Activated naive CD4-positive, alpha-beta T cell treated with anti-CD3 and anti-CD28 coated beads for 36 hours (primary cell): ENCODE results near the gene RPS6KA5. TPM values are rescaled to one million over a fixed set of nuclear protein-coding genes. Genes with fewer than 3 reads are reported as not detected.
A peak's percentile ranks its signal among the peaks of the same experiment; 100 is the strongest.

Source experiments
- CTCF ChIA-PET: fragments of 350-600 bp; sonication (Branson Sonifier 250); formaldehyde crosslinking; loops from one replicate; lab custom pipeline; 2021; ENCODE audit warnings: antibody characterized with exemption; lab: Charles Lee
- DNase-seq: peaks from one replicate; pipeline ENCODE4 v3.0.0-alpha.2; 2020
- H3K27ac Mint-ChIP-seq: one replicate; pipeline ENCODE4 v1.8.0; 2021; ENCODE audit warnings: mild to moderate bottlenecking, mixed read lengths
- H3K27me3 Mint-ChIP-seq: one replicate; pipeline ENCODE4 v1.8.0; 2021; ENCODE audit warnings: low read depth, mixed read lengths
- H3K36me3 Mint-ChIP-seq: one replicate; pipeline ENCODE4 v1.8.0; 2021; ENCODE audit warnings: low read depth, mixed read lengths
- H3K4me1 Mint-ChIP-seq: one replicate; pipeline ENCODE4 v1.8.0; 2021; ENCODE audit warnings: low read depth, mixed read lengths
- H3K4me3 Mint-ChIP-seq: one replicate; pipeline ENCODE4 v1.8.0; 2021; ENCODE audit warnings: mild to moderate bottlenecking, moderate library complexity, mixed read lengths
- H3K9me3 Mint-ChIP-seq: one replicate; pipeline ENCODE4 v1.8.0; 2021; ENCODE audit warnings: mixed read lengths
- intact Hi-C: fragments of 100-400 bp; cut with micrococcal nuclease; formaldehyde crosslinking; loops from one replicate; pipeline ENCODE4 v1.15.1; 2023
- total RNA-seq, 2 experiments: library from RNA; stranded (reverse); gene quantifications; one replicate each; pipeline ENCODE4 v1.2.3, GENCODE V29; 2021

The RPS6KA5 gene
- total RNA-seq, 2 experiments from 2014 or later, result 10.0 to 12.0 TPM

- intact Hi-C loops, result no loop called here
- H3K36me3 Mint-ChIP-seq, result no peaks in the 10 kb centered on the region
- H3K4me1 Mint-ChIP-seq, result peaks cover 44% of the 10 kb centered on the region
- H3K27me3 Mint-ChIP-seq, result no peaks in the 10 kb centered on the region
- H3K4me3 Mint-ChIP-seq, result no peak overlapping the region
- no peak for DNase-seq
- H3K9me3 Mint-ChIP-seq, result no peaks in the 10 kb centered on the region
- H3K27ac Mint-ChIP-seq, result no peak overlapping the region
- CTCF ChIA-PET, result no interaction called here
Measured at GRCh38 chr14:91021115-91021514, 39.3 kb downstream of the RPS6KA5 start.

GRCh38 chr14:91019673-91020072, 40.8 kb downstream of the RPS6KA5 start:
- no peaks in the 10 kb centered on the region for H3K27me3 Mint-ChIP-seq
- no peaks in the 10 kb centered on the region for H3K36me3 Mint-ChIP-seq
- H3K9me3 Mint-ChIP-seq, result no peaks in the 10 kb centered on the region
- CTCF ChIA-PET, result interaction anchor here (0.8 kb wide), 1 partner anchor 9 kb away, joined by 3 read pairs; no protein-coding TSS in a partner anchor
- no peak overlapping the region for H3K4me3 Mint-ChIP-seq
- no peak overlapping the region for H3K27ac Mint-ChIP-seq
- DNase-seq, result no peak
- peaks cover 48% of the 10 kb centered on the region for H3K4me1 Mint-ChIP-seq
- intact Hi-C loops, result no loop called here

DNA sequence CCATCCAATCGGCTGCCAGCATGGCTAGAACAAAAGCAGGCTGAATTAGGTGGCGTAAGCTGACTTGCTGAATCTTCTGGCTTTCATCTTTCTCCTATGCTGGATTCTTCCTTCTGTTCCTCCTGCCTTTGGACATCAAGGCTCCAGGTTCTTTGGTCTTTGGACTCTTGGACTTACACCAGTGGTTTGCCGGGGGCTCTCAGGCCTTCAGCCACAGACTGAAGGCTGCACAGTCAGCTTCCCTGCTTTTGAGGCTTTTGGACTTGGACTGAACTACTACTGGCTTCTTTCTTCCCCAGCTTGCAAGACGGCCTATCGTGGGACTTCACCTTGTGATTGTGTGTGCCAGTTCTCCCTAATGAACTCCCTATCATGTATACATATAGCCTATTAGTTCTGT, 42.0 kb downstream of the RPS6KA5 start:
- peaks cover 39% of the 10 kb centered on the region for H3K4me1 Mint-ChIP-seq
- DNase-seq, result no peak
- H3K27me3 Mint-ChIP-seq, result no peaks in the 10 kb centered on the region
- intact Hi-C loops, result no loop called here
- H3K4me3 Mint-ChIP-seq, result no peak overlapping the region
- H3K9me3 Mint-ChIP-seq, result no peaks in the 10 kb centered on the region
- CTCF ChIA-PET, result no interaction called here
- no peak overlapping the region for H3K27ac Mint-ChIP-seq
- H3K36me3 Mint-ChIP-seq, result no peaks in the 10 kb centered on the region

- Mint-ChIP-seq H3K4me1 (peaks cover 30% of the 10 kb centered on the region), H3K36me3 (no peaks in the 10 kb centered on the region), H3K4me3 (no peak overlapping the region), H3K9me3 (no peaks in the 10 kb centered on the region), H3K27me3 (no peaks in the 10 kb centered on the region), H3K27ac (no peak overlapping the region)
- DNase-seq, result no peak
- intact Hi-C loops, result no loop called here
- CTCF ChIA-PET, result no interaction called here
Measured at GRCh38 chr14:91016800-91017410, 43.5 kb downstream of the RPS6KA5 start.

- no peaks in the 10 kb centered on the region for H3K27me3 Mint-ChIP-seq
- H3K9me3 Mint-ChIP-seq, result no peaks in the 10 kb centered on the region
- peaks cover 27% of the 10 kb centered on the region for H3K4me1 Mint-ChIP-seq
- H3K4me3 Mint-ChIP-seq, result no peak overlapping the region
- intact Hi-C loops, result no loop called here
- CTCF ChIA-PET, result no interaction called here
- no peak overlapping the region for H3K27ac Mint-ChIP-seq
- DNase-seq, result no peak
- H3K36me3 Mint-ChIP-seq, result no peaks in the 10 kb centered on the region
Measured at GRCh38 chr14:91015435-91015834, 45.0 kb downstream of the RPS6KA5 start.

DNA sequence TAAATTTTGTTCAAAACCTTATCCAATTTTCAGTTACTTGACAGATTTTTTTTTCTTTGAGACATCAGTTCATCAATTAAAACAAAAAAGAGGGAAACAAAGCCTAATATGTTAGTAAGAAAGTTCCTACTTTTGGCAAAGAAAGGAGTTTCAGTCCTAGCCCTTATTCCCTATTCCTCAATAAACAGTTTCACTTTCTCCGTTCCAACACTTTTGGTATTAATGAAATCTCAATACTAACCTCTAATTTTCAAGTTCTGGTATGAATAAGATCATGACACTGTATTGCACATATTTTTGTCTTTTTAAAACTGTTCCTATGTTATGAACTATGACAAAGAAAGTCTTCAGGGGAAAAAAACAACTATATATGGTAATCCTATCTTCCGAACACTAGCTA, 48.4 kb downstream of the RPS6KA5 start:
- DNase-seq, result no peak
- Mint-ChIP-seq H3K27ac (no peak overlapping the region), H3K4me3 (no peak overlapping the region), H3K4me1 (peaks cover 41% of the 10 kb centered on the region), H3K36me3 (no peaks in the 10 kb centered on the region), H3K9me3 (no peaks in the 10 kb centered on the region), H3K27me3 (no peaks in the 10 kb centered on the region)
- CTCF ChIA-PET, result interaction anchor here (0.5 to 1.6 kb wide), 6 partner anchors 20 to 162 kb away, joined by 3 to 4 read pairs (median 3); no protein-coding TSS in a partner anchor
- intact Hi-C loops, result no loop called here

- H3K9me3 Mint-ChIP-seq, result no peaks in the 10 kb centered on the region
- peaks cover 42% of the 10 kb centered on the region for H3K4me1 Mint-ChIP-seq
- H3K27me3 Mint-ChIP-seq, result no peaks in the 10 kb centered on the region
- CTCF ChIA-PET, result interaction anchor here (1.0 to 1.6 kb wide), 2 partner anchors 9 to 107 kb away, joined by 3 read pairs; no protein-coding TSS in a partner anchor
- intact Hi-C loops, result no loop called here
- H3K36me3 Mint-ChIP-seq, result no peaks in the 10 kb centered on the region
- no peak overlapping the region for H3K27ac Mint-ChIP-seq
- H3K4me3 Mint-ChIP-seq, result no peak overlapping the region
- DNase-seq, result no peak
Measured at GRCh38 chr14:91010153-91010533, 50.3 kb downstream of the RPS6KA5 start.

DNA sequence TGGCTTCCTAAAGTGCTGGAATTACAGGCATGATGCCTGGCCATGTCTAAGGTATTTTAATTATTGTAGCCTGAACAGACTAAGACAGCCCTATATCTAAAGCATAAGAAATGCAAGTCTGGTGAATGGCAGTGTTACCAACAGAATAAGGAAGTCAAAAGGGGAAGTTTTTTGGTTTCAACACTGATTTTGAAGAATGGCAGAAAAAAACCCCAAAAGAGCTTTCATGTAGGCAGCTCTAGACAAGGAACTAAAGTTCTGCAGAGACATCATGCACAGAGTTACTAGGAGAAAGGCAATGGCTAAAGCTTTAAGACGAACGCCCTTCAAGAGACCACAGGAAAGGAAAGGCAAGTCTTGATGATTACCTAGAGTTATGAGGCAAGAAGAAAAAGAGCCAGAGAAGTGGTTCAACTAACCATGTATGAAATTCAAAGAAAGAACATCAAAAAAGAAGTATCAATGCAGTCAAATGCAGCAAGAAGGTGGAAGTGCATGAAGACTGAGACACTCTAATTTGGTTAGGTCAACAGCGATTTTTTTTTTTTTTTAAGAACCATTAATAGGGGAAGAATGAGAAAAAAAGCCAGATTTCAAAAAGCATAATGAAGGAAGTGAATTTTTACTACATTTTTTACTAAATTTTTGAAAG, 50.8 kb downstream of the RPS6KA5 start:
- Mint-ChIP-seq H3K27ac (peak overlapping the region; percentile 3), H3K4me3 (no peak overlapping the region), H3K27me3 (no peaks in the 10 kb centered on the region), H3K9me3 (no peaks in the 10 kb centered on the region), H3K4me1 (peaks cover 40% of the 10 kb centered on the region), H3K36me3 (no peaks in the 10 kb centered on the region)
- CTCF ChIA-PET, result interaction anchor here (1.0 to 1.6 kb wide), 3 partner anchors 10 to 106 kb away, joined by 3 to 6 read pairs (median 3); no protein-coding TSS in a partner anchor
- DNase-seq, result no peak
- intact Hi-C loops, result loop anchor here (1.0 kb wide), 3 partner anchors 13 to 51 kb away; partner anchors contain the start of gene RPS6KA5

DNA sequence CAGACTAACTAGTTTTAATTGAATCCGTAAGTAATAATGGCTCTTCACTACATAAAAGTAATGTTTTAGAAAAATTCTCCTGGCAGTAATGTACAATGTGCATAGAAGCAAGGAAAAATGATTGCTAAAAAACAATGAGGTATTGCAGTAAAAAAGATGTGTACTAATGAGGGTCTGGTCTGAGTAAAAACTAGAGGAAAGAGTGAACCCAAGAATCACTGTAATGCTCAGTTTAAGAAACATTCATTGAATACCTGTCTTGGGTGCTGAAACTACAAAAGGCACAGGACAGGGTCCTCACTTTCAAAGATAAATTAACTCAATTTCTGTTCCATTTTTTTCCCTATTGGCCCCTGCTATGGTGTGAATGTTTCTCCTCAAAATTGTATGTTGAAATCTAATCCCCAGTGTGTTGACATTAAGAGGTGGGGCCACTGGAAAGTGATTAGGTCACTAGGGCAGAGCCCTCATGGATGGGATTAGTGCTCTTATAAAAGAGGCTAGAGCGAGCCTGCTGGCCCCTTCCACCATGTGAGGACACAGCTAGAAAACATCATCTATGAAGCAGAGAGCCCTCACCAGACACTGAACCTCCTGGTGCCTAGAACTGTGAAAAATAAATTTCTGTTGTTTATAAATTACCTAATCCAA, 51.6 kb downstream of the RPS6KA5 start:
- Mint-ChIP-seq H3K4me1 (peaks cover 40% of the 10 kb centered on the region), H3K9me3 (no peaks in the 10 kb centered on the region), H3K27ac (no peak overlapping the region), H3K27me3 (no peaks in the 10 kb centered on the region), H3K4me3 (no peak overlapping the region), H3K36me3 (no peaks in the 10 kb centered on the region)
- DNase-seq, result no peak
- CTCF ChIA-PET, result interaction anchor here (1.5 to 1.6 kb wide), 2 partner anchors 40 to 106 kb away, joined by 3 to 6 read pairs; no protein-coding TSS in a partner anchor
- intact Hi-C loops, result loop anchor here (1.0 kb wide), 3 partner anchors 13 to 51 kb away; partner anchors contain the start of gene RPS6KA5

- CTCF ChIA-PET, result interaction anchor here (0.6 to 1.1 kb wide), 4 partner anchors 13 to 100 kb away, joined by 3 to 4 read pairs (median 3); no protein-coding TSS in a partner anchor
- Mint-ChIP-seq H3K27me3 (no peaks in the 10 kb centered on the region), H3K27ac (no peak overlapping the region), H3K9me3 (no peaks in the 10 kb centered on the region), H3K4me3 (no peak overlapping the region), H3K36me3 (no peaks in the 10 kb centered on the region), H3K4me1 (peaks cover 35% of the 10 kb centered on the region)
- intact Hi-C loops, result no loop called here
- DNase-seq, result no peak
Measured at GRCh38 chr14:91005716-91006115, 54.7 kb downstream of the RPS6KA5 start.

DNA sequence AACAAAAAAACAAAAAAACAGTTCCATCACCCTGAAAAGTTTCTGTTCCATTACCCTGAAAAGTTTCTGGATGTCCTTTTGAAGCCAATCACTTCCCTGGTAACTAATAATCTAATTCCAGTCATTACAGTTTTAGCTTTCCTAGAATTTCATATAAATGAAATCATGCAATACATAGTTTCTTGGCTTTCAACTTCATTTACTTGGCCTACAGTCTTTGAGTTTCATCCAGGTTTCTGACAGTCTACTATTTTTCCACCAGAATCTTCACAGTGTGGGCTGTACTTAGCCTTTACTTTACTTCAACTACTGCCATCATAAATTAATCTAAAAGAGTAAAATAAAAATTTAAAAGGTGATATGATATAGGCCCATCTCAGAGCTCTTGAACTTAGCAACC, 55.5 kb downstream of the RPS6KA5 start:
- no peak overlapping the region for H3K4me3 Mint-ChIP-seq
- H3K27ac Mint-ChIP-seq, result no peak overlapping the region
- CTCF ChIA-PET, result interaction anchor here (0.9 to 1.1 kb wide), 2 partner anchors 12 to 100 kb away, joined by 3 read pairs; no protein-coding TSS in a partner anchor
- H3K36me3 Mint-ChIP-seq, result no peaks in the 10 kb centered on the region
- DNase-seq, result no peak
- peaks cover 29% of the 10 kb centered on the region for H3K4me1 Mint-ChIP-seq
- H3K27me3 Mint-ChIP-seq, result no peaks in the 10 kb centered on the region
- intact Hi-C loops, result no loop called here
- H3K9me3 Mint-ChIP-seq, result no peaks in the 10 kb centered on the region

- Mint-ChIP-seq H3K4me3 (no peak overlapping the region), H3K27me3 (no peaks in the 10 kb centered on the region), H3K27ac (no peak overlapping the region), H3K9me3 (no peaks in the 10 kb centered on the region), H3K36me3 (peaks cover 8% of the 10 kb centered on the region), H3K4me1 (no peaks in the 10 kb centered on the region)
- CTCF ChIA-PET, result no interaction called here
- intact Hi-C loops, result no loop called here
- no peak for DNase-seq
Measured at GRCh38 chr14:90999299-90999698, 61.1 kb downstream of the RPS6KA5 start.
